Thyroid gland (tissue), 4 donors: ENCODE measurements around the gene WDSUB1.

Source experiments
- POLR2A ChIP-seq, 2 donors: fragments of 450-650 bp; IDR thresholded peaks; one replicate each; pipeline ENCODE4 v1.6.1; 2017; ENCODE audit warnings: antibody characterized with exemption in 2 of 2, mild to moderate bottlenecking in 2 of 2, moderate library complexity in 1 of 2
- TF ChIP-seq, protein P1 (sequence below), 6 experiments: fragments of 200-600 bp in 3 of 6; fragments of 450-650 bp in 3 of 6; sonication (generic) in 3 of 6; IDR thresholded peaks; one replicate each; pipeline ENCODE4 v1.5.1; 2016 to 2019; ENCODE audit warnings: antibody characterized with exemption in 6 of 6, mild to moderate bottlenecking in 2 of 6, inconsistent platforms in 1 of 6, moderate library complexity in 1 of 6

DNA sequence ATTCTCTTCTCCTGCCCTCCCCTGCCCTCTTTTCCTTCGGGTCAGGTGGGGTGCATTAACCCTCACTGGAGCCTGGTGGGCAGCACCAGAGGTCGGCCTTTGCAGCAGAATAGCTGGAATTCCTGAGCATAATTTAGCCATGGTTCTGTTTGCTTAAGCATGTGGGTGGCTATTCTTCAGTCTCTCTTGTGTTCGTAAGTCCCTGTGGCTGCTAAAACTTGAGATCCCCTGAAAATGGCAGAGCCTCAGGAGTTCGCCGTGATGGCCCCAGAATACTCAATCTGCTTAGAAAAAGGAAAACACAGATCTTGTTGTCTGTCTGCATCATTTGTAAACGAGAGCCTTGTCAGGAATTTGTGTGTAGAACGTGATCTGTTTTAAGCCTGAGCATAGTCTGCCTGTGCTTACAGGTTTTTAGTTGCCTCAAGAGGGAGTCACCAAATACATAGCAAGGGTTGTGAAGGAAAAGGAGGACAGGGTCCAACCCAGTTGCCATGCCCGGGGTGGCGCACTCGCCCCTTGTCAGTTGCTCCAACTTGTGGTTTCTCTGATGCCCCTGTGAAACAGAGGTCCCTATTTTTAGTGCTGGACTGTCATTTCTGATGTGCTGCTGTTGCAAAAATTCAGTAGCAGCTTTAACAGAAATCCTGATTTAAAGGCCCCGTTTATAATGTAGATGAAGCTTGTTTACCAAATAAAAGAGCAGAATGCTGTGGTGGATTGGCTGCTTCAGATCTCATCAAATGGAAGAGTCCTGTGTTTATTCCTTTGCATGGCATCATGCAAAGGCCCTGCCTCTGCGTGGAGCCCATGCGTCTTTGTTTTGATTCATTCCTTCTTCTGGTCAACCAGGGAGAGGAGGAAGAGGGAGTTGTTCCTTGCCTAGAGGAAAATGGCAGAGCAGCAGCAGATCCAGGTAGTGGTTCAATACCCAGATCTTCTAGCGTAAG lies 74.8 kb downstream of the WDSUB1 start:
- TF ChIP-seq, protein P1, sequence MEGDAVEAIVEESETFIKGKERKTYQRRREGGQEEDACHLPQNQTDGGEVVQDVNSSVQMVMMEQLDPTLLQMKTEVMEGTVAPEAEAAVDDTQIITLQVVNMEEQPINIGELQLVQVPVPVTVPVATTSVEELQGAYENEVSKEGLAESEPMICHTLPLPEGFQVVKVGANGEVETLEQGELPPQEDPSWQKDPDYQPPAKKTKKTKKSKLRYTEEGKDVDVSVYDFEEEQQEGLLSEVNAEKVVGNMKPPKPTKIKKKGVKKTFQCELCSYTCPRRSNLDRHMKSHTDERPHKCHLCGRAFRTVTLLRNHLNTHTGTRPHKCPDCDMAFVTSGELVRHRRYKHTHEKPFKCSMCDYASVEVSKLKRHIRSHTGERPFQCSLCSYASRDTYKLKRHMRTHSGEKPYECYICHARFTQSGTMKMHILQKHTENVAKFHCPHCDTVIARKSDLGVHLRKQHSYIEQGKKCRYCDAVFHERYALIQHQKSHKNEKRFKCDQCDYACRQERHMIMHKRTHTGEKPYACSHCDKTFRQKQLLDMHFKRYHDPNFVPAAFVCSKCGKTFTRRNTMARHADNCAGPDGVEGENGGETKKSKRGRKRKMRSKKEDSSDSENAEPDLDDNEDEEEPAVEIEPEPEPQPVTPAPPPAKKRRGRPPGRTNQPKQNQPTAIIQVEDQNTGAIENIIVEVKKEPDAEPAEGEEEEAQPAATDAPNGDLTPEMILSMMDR (IDR thresholded peaks at IDR 0.05): no peak
- TF ChIP-seq POLR2A (IDR thresholded peaks at IDR 0.05): no peak
